GM12878 (cell line): ENCODE results near the gene ATAD2B. TPM values are rescaled to one million over a fixed set of nuclear protein-coding genes. Genes with fewer than 3 reads are reported as not detected.

Source experiments
- ATAC-seq: fragments of 200-7000 bp; cut with Tn5 transposase; 3 replicates; pipeline ENCODE4 v1.9.1; 2020; ENCODE audit warnings: mild to moderate bottlenecking, moderate library complexity
- BruUV-seq: library from RNA; stranded (reverse); fragments of 400-500 nt; replicated peaks from 2 replicates; lab custom pipeline; 2021; lab: Mats Ljungman, UMichigan
- CTCF ChIA-PET: fragments of 300-600 bp; sonication (Branson Sonifier 250); formaldehyde crosslinking; extraction: SDS; loops from one replicate; lab custom pipeline; 2021; ENCODE audit warnings: inconsistent platforms; lab: Yijun Ruan, JAX
- POLR2A ChIA-PET: fragments of 350-600 bp; formaldehyde crosslinking; extraction: SDS; loops from one replicate; lab custom pipeline; 2021; ENCODE audit warnings: inconsistent platforms; lab: Charles Lee
- RAD21 ChIA-PET: fragments of 300-600 bp; sonication (Branson Sonifier 250); formaldehyde crosslinking; loops from one replicate; lab custom pipeline; 2023; ENCODE audit warnings: antibody characterized with exemption; ENCODE audit not compliant: unreplicated experiment; lab: Charles Lee
- SMC1A ChIA-PET: fragments of 300-600 bp; sonication (Branson Sonifier 250); formaldehyde crosslinking; loops from one replicate; lab custom pipeline; 2023; ENCODE audit not compliant: unreplicated experiment, uncharacterized antibody; lab: Charles Lee
- DNase-seq: peaks from one replicate; pipeline ENCODE4 v3.0.0-alpha.2; 2011; ENCODE audit warnings: low read depth, low spot score
- FAIRE-seq: peaks from 3 replicates; lab custom pipeline; 2011; peaks lifted over from hg19 to GRCh38; lab: Jason Lieb, UNC
- H2AFZ ChIP-seq: 2 replicates; pipeline ENCODE4 v1.6.0; 2011; ENCODE audit warnings: low read depth, low read length, control low read depth; ENCODE audit not compliant: control insufficient read depth
- H3K27ac ChIP-seq: 2 replicates; pipeline ENCODE4 v1.5.1; 2011; ENCODE audit warnings: control low read depth; ENCODE audit not compliant: control insufficient read depth, insufficient read depth
- H3K27me3 ChIP-seq, 2 experiments: replicated peaks in 1 of 2; 2 replicates each; pipeline versions ENCODE4 v1.6.0 to v1.6.1; 2011; ENCODE audit warnings: low read length in 1 of 2; ENCODE audit not compliant: control insufficient read depth in 2 of 2, insufficient read depth in 2 of 2
- H3K36me3 ChIP-seq, 2 experiments: 2 replicates each; pipeline ENCODE4 v1.5.1; 2011; ENCODE audit warnings: low read length in 1 of 2; ENCODE audit not compliant: control insufficient read depth in 2 of 2, insufficient read depth in 2 of 2
- H3K4me1 ChIP-seq: 2 replicates; pipeline ENCODE4 v1.6.1; 2011; ENCODE audit warnings: mild to moderate bottlenecking, low read length, moderate library complexity, mixed read lengths; ENCODE audit not compliant: control insufficient read depth, insufficient read depth
- H3K4me2 ChIP-seq: 2 replicates; pipeline ENCODE4 v1.6.0; 2011; ENCODE audit warnings: control low read depth; ENCODE audit not compliant: control insufficient read depth, insufficient read depth
- H3K4me3 ChIP-seq: fragments of 200-600 bp; sonication (generic); 2 replicates; pipeline ENCODE4 v1.5.1; 2016
- H3K79me2 ChIP-seq: 2 replicates; pipeline ENCODE4 v1.6.0; 2011; ENCODE audit warnings: low read length; ENCODE audit not compliant: control insufficient read depth, insufficient read depth
- H3K9ac ChIP-seq: 2 replicates; pipeline ENCODE4 v1.8.0; 2011; ENCODE audit warnings: low read length, control low read depth, mixed read lengths; ENCODE audit not compliant: control insufficient read depth, insufficient read depth
- H3K9me3 ChIP-seq: replicated peaks from 3 replicates; pipeline ENCODE4 v1.5.1; 2011; ENCODE audit warnings: mild to moderate bottlenecking, low read length; ENCODE audit not compliant: control insufficient read depth, insufficient read depth
- H4K20me1 ChIP-seq: 2 replicates; pipeline ENCODE4 v1.6.0; 2011; ENCODE audit not compliant: control insufficient read depth, insufficient read depth
- BACH1 ChIP-seq: fragments of 450-650 bp; IDR thresholded peaks from 2 replicates; pipeline ENCODE4 v1.6.1; 2017; ENCODE audit warnings: mild to moderate bottlenecking, borderline replicate concordance
- BCLAF1 ChIP-seq: fragments of 450-650 bp; IDR thresholded peaks from 2 replicates; pipeline ENCODE4 v1.6.1; 2017; ENCODE audit warnings: antibody characterized with exemption, mild to moderate bottlenecking, moderate library complexity
- ETV6 ChIP-seq, 2 experiments: fragments of 450-650 bp in 1 of 2; IDR thresholded peaks in 1 of 2; conservative IDR thresholded peaks in 1 of 2; 2 replicates each; pipeline ENCODE4 v1.6.1; 2014; ENCODE audit warnings: antibody characterized with exemption in 1 of 2, borderline replicate concordance in 1 of 2, low read depth in 1 of 2, mild to moderate bottlenecking in 1 of 2, moderate library complexity in 1 of 2
- PBX3 ChIP-seq: IDR thresholded peaks from 2 replicates; pipeline ENCODE4 v1.6.1; 2011; ENCODE audit warnings: mild to moderate bottlenecking, low read depth, low read length, moderate library complexity; ENCODE audit not compliant: insufficient replicate concordance
- TCF12 ChIP-seq: IDR thresholded peaks from 2 replicates; pipeline ENCODE4 v1.6.1; 2011; ENCODE audit warnings: low read depth, mild to moderate bottlenecking, low read length
- ZNF687 ChIP-seq: fragments of 450-650 bp; IDR thresholded peaks from 2 replicates; pipeline ENCODE4 v1.6.1; 2017; ENCODE audit warnings: mild to moderate bottlenecking, moderate library complexity
- WGBS: methylation state at CpG from one replicate; pipeline ENCODE4 v1.1.6; 2016; ENCODE audit warnings: low lambda C conversion rate; ENCODE audit not compliant: insufficient replicate concordance, insufficient coverage; ENCODE audit errors: missing lambda C conversion rate; 5-methylcytosine and 5-hydroxymethylcytosine counted together
- in situ Hi-C: fragments of 300-500 bp; cut with MboI; formaldehyde crosslinking; loops from 9 replicates; pipeline ENCODE4 v1.14.3; 2018; ENCODE audit warnings: mixed read lengths
- intact Hi-C: fragments of 100-400 bp; cut with micrococcal nuclease; formaldehyde crosslinking; loops from one replicate; pipeline ENCODE4 v1.14.2; 2022; ENCODE audit not compliant: unreplicated experiment
- polyA plus RNA-seq, 11 experiments: library from polyadenylated mRNA; depleted of rRNA in 4 of 11; unstranded in 6 of 11; stranded (reverse) in 5 of 11; fragments of >200 nt; fragmentation: Nextera tagmentation in 4 of 11; fragmentation: Illumina TruSeq in 1 of 11; extraction: Ambion mirVana in 4 of 11; extraction: Trizol in 1 of 11; gene quantifications; 1 replicate in 1 of 11; 2 replicates in 10 of 11; pipeline versions ENCODE4 v1.2.1 to v1.2.3, GENCODE V29; 2011 to 2016; ENCODE audit warnings: inconsistent platforms in 2 of 11, missing spikeins in 2 of 11, low read depth in 1 of 11
- total RNA-seq, 4 experiments: library from RNA; depleted of rRNA in 3 of 4; stranded (reverse); fragments of >200 nt in 3 of 4; fragmentation: Illumina TruSeq in 1 of 4; extraction: Trizol in 1 of 4; gene quantifications; 2 replicates each; pipeline versions ENCODE4 v1.2.1 to v1.2.3, GENCODE V29; 2013 to 2021

ATAD2B gene
- total and polyA plus RNA-seq, 10 of the 15 experiments (the other 5 are each of a cell fraction or from before 2014, with no cell fraction given) = 3.6 to 29.9 (median 16.8) TPM

- in situ Hi-C loops (no loop called here), intact Hi-C loops (no loop called here)
- TF ChIP-seq TCF12 (no peak), BACH1 (no peak)
- Histone ChIP-seq H2AFZ (no peak overlapping the region), H3K9ac (no peak overlapping the region), H3K36me3 (no peaks in the 10 kb centered on the region; a peak in 1 of 4 replicates), H4K20me1 (no peaks in the 10 kb centered on the region), H3K4me3 (no peak overlapping the region), H3K79me2 (peaks cover 79% of the 10 kb centered on the region), H3K27ac (no peak overlapping the region), H3K4me2 (no peak overlapping the region), H3K4me1 (peaks cover 7% of the 10 kb centered on the region), H3K9me3 (no peaks in the 10 kb centered on the region), H3K27me3 (no peaks in the 10 kb centered on the region)
- SMC1A ChIA-PET = interaction anchor here (0.5 to 1.9 kb wide), 6 partner anchors 9 to 262 kb away, joined by 3 to 5 read pairs (median 3); no protein-coding TSS in a partner anchor
- ATAC-seq (no peak), DNase-seq (no peak), FAIRE-seq (no peak)
- CTCF ChIA-PET = interaction anchor here (0.6 to 1.5 kb wide), 4 partner anchors 11 to 169 kb away, joined by 3 to 5 read pairs (median 3); partner anchors contain the start of gene ATAD2B
- RAD21 ChIA-PET = interaction anchor here (0.7 to 1.9 kb wide), 3 partner anchors 10 to 87 kb away, joined by 3 to 10 read pairs (median 4); partner anchors contain the start of gene ATAD2B
- POLR2A ChIA-PET = interaction anchor here (0.6 to 1.2 kb wide), 4 partner anchors 10 to 243 kb away, joined by 3 to 8 read pairs (median 4); no protein-coding TSS in a partner anchor
- 98% methylated on average over 4 of the region's 7 CpGs for WGBS
- no TSS peak for BruUV-seq
Measured at GRCh38 chr2:23915327-23915726, 11.6 kb downstream of the ATAD2B start.

GRCh38 chr2:23912054-23912453, 14.9 kb downstream of the ATAD2B start:
- Histone ChIP-seq H3K79me2 (peaks cover 55% of the 10 kb centered on the region), H3K36me3 (no peaks in the 10 kb centered on the region; a peak in 1 of 4 replicates), H3K27ac (no peak overlapping the region), H3K9ac (no peak overlapping the region), H2AFZ (no peak overlapping the region), H3K4me2 (no peak overlapping the region), H3K4me1 (peaks cover 7% of the 10 kb centered on the region), H3K9me3 (no peaks in the 10 kb centered on the region; the same call in 2 of the 3 replicates), H4K20me1 (no peaks in the 10 kb centered on the region), H3K4me3 (no peak overlapping the region), H3K27me3 (no peaks in the 10 kb centered on the region)
- ChIA-PET CTCF (interaction anchor here (1.1 kb wide), 1 partner anchor 12 kb away, joined by 3 read pairs; no protein-coding TSS in a partner anchor), POLR2A (interaction anchor here (1.3 to 1.5 kb wide), 2 partner anchors 11 to 30 kb away, joined by 3 read pairs; no protein-coding TSS in a partner anchor), RAD21 (no interaction called here), SMC1A (interaction anchor here (1.1 kb wide), 1 partner anchor 10 kb away, joined by 3 read pairs; no protein-coding TSS in a partner anchor)
- WGBS = 100% methylated on average over 3 of the region's 3 CpGs
- ATAC-seq (no peak), FAIRE-seq (no peak), DNase-seq (no peak)
- intact Hi-C loops = no loop called here
- in situ Hi-C loops = no loop called here
- no TSS peak for BruUV-seq
- TF ChIP-seq ZNF687 (no peak), BCLAF1 (no peak), PBX3 (no peak), ETV6 (conservative IDR thresholded peaks at IDR 0.05 in 1 of 2, IDR thresholded peaks at IDR 0.05 in 1 of 2; ENCODE audit: borderline replicate concordance in 1 of 2, low read depth in 1 of 2) (no peak)
